Breast epithelium (tissue), 3 donors: ENCODE measurements around the gene NACC2.

Experiments used
- POLR2AphosphoS5 ChIP-seq, 3 donors: sonication (generic); formaldehyde crosslinking; IDR thresholded peaks; one replicate each; pipeline ENCODE4 v1.6.1; 2017; ENCODE audit warnings: antibody characterized with exemption in 3 of 3
- TF ChIP-seq, protein P1 (sequence below), 3 donors: fragments of 450-650 bp; IDR thresholded peaks; one replicate each; pipeline ENCODE4 v1.5.1; 2016 to 2017; ENCODE audit warnings: antibody characterized with exemption in 3 of 3, mild to moderate bottlenecking in 3 of 3, moderate library complexity in 3 of 3

- TF ChIP-seq, protein P1, sequence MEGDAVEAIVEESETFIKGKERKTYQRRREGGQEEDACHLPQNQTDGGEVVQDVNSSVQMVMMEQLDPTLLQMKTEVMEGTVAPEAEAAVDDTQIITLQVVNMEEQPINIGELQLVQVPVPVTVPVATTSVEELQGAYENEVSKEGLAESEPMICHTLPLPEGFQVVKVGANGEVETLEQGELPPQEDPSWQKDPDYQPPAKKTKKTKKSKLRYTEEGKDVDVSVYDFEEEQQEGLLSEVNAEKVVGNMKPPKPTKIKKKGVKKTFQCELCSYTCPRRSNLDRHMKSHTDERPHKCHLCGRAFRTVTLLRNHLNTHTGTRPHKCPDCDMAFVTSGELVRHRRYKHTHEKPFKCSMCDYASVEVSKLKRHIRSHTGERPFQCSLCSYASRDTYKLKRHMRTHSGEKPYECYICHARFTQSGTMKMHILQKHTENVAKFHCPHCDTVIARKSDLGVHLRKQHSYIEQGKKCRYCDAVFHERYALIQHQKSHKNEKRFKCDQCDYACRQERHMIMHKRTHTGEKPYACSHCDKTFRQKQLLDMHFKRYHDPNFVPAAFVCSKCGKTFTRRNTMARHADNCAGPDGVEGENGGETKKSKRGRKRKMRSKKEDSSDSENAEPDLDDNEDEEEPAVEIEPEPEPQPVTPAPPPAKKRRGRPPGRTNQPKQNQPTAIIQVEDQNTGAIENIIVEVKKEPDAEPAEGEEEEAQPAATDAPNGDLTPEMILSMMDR (IDR thresholded peaks at IDR 0.05): no peak
- TF ChIP-seq POLR2AphosphoS5 (IDR thresholded peaks at IDR 0.05): no peak
These were observed 22.3 kb upstream of the NACC2 start for GRCh38 chr9:136117291-136117915.
